Adrenal gland (tissue), 5 donors: ENCODE measurements around the gene SCYGR8.

Experiments used
- POLR2A ChIP-seq, 2 donors: fragments of 450-650 bp; IDR thresholded peaks; one replicate each; pipeline ENCODE4 v1.6.1; 2017; ENCODE audit warnings: antibody characterized with exemption in 2 of 2, mild to moderate bottlenecking in 2 of 2, moderate library complexity in 1 of 2
- TF ChIP-seq, protein P1 (sequence below), 6 experiments: fragments of 450-650 bp in 4 of 6; fragments of 200-600 bp in 2 of 6; sonication (generic) in 1 of 6; IDR thresholded peaks; 1 replicate in 5 of 6; 2 replicates in 1 of 6; pipeline versions ENCODE4 v1.5.1 to v1.8.0; 2016 to 2021; ENCODE audit warnings: antibody characterized with exemption in 6 of 6, mild to moderate bottlenecking in 2 of 6, moderate library complexity in 1 of 6
- donor health status: DM: no; HTN: no; CAD: no.

- TF ChIP-seq, protein P1, sequence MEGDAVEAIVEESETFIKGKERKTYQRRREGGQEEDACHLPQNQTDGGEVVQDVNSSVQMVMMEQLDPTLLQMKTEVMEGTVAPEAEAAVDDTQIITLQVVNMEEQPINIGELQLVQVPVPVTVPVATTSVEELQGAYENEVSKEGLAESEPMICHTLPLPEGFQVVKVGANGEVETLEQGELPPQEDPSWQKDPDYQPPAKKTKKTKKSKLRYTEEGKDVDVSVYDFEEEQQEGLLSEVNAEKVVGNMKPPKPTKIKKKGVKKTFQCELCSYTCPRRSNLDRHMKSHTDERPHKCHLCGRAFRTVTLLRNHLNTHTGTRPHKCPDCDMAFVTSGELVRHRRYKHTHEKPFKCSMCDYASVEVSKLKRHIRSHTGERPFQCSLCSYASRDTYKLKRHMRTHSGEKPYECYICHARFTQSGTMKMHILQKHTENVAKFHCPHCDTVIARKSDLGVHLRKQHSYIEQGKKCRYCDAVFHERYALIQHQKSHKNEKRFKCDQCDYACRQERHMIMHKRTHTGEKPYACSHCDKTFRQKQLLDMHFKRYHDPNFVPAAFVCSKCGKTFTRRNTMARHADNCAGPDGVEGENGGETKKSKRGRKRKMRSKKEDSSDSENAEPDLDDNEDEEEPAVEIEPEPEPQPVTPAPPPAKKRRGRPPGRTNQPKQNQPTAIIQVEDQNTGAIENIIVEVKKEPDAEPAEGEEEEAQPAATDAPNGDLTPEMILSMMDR (IDR thresholded peaks at IDR 0.05), result no peak
- TF ChIP-seq POLR2A (IDR thresholded peaks at IDR 0.05), result no peak
Observed at GRCh38 chr2:227739351-227739750, 6.3 kb upstream of the SCYGR8 start.
